Colonic mucosa (tissue), 4 donors: ENCODE measurements around the gene TMEM135. TPM values are rescaled to one million over a fixed set of nuclear protein-coding genes. Genes with fewer than 3 reads are reported as not detected.

Experiments
- DNase-seq: peaks from one replicate; pipeline ENCODE4 v3.0.0-alpha.2; 2020
- H3K27ac ChIP-seq: fragments of 200-600 bp; one replicate; pipeline ENCODE4 v1.8.0; 2021
- H3K27me3 ChIP-seq: fragments of 200-600 bp; one replicate; pipeline ENCODE4 v1.8.0; 2021
- H3K36me3 ChIP-seq: fragments of 200-600 bp; one replicate; pipeline ENCODE4 v1.8.0; 2021
- H3K4me1 ChIP-seq: fragments of 200-600 bp; one replicate; pipeline ENCODE4 v1.8.0; 2021; ENCODE audit warnings: mild to moderate bottlenecking
- H3K4me3 ChIP-seq: fragments of 200-600 bp; one replicate; pipeline ENCODE4 v1.8.0; 2021
- H3K9ac ChIP-seq, 2 donors: one replicate each; pipeline ENCODE4 v1.7.0; 2013; ENCODE audit warnings: control low read depth in 2 of 2, low read depth in 2 of 2, low read length in 2 of 2
- H3K9me3 ChIP-seq: fragments of 200-600 bp; one replicate; pipeline ENCODE4 v1.8.0; 2021
- intact Hi-C: fragments of 100-400 bp; cut with DNase I; formaldehyde crosslinking; loops from one replicate; pipeline ENCODE4 v1.14.1; 2022
- total RNA-seq, 2 donors: library from RNA; stranded (reverse); fragmentation: NEBNext Ultra II Directional in 1 of 2; extraction: Animal tissue kit (Norgen Biotek cat#: 25700) in 1 of 2; gene quantifications; one replicate each; pipeline ENCODE4 v1.2.1, GENCODE V29; 2021
- TF ChIP-seq, protein P1 (sequence below): fragments of 200-600 bp; IDR thresholded peaks from one replicate; pipeline ENCODE4 v1.8.0; 2022; ENCODE audit warnings: antibody characterized with exemption, mild to moderate bottlenecking
- donor health status: healthy.
- donor health status: DM: no; HTN: no; CAD: no.
- donor health status: DM: no; HTN: no; CAD: no.

Gene TMEM135
- total RNA-seq, 2 donors from 2014 or later: 28.8 to 41.4 TPM

DNA sequence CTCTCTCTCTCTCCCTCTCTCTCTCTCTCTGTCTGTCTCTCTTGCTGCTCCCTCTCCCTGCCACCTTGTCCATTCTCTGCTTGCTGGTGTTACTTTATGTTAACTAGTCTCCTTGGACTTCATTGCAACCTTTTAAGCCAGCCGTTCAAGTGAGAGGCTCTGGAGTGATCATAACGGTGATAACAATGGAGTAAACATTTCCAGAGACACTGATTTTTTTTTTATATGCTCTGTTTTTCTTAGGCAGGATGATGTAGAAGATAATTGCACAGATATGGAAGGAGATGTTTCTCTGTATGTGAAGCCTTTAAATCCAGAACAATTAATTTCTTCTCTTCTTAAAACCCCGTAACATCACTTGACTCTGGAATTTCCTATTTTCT lies 287.7 kb downstream of the TMEM135 start:
- no peak overlapping the region for H3K27ac ChIP-seq
- intact Hi-C loops: no loop called here
- no peak for DNase-seq
- H3K4me3 ChIP-seq: no peak overlapping the region
- TF ChIP-seq, protein P1, sequence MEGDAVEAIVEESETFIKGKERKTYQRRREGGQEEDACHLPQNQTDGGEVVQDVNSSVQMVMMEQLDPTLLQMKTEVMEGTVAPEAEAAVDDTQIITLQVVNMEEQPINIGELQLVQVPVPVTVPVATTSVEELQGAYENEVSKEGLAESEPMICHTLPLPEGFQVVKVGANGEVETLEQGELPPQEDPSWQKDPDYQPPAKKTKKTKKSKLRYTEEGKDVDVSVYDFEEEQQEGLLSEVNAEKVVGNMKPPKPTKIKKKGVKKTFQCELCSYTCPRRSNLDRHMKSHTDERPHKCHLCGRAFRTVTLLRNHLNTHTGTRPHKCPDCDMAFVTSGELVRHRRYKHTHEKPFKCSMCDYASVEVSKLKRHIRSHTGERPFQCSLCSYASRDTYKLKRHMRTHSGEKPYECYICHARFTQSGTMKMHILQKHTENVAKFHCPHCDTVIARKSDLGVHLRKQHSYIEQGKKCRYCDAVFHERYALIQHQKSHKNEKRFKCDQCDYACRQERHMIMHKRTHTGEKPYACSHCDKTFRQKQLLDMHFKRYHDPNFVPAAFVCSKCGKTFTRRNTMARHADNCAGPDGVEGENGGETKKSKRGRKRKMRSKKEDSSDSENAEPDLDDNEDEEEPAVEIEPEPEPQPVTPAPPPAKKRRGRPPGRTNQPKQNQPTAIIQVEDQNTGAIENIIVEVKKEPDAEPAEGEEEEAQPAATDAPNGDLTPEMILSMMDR: no peak
- H3K9me3 ChIP-seq: no peaks in the 10 kb centered on the region
- H3K27me3 ChIP-seq: no peaks in the 10 kb centered on the region
- no peak overlapping the region for H3K9ac ChIP-seq
- no peaks in the 10 kb centered on the region for H3K36me3 ChIP-seq
- no peaks in the 10 kb centered on the region for H3K4me1 ChIP-seq

DNA sequence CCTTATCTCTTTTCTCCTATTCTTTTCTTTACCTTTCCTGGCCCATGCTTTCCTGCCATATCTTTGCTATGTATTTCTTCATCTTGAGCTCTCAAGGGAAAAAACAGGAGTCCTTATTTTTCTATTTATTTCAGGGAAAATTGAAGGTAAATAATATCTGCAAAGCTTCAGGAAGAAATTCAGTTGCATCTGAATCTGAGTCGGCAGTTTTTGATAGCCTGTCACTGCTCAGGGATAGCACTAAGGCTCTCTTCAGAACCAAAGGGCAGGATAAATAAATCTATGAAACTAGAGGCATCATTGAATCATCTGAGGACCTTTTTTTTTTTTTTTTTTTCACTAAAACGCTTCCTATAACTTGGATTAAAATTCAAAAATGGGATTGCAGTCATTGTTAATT lies 288.9 kb downstream of the TMEM135 start:
- Histone ChIP-seq H3K27ac (no peak overlapping the region), H3K4me3 (no peak overlapping the region), H3K9me3 (no peaks in the 10 kb centered on the region), H3K4me1 (no peaks in the 10 kb centered on the region), H3K36me3 (no peaks in the 10 kb centered on the region), H3K9ac (no peak overlapping the region), H3K27me3 (no peaks in the 10 kb centered on the region)
- TF ChIP-seq, protein P1: no peak
- no peak for DNase-seq
- intact Hi-C loops: no loop called here

DNA sequence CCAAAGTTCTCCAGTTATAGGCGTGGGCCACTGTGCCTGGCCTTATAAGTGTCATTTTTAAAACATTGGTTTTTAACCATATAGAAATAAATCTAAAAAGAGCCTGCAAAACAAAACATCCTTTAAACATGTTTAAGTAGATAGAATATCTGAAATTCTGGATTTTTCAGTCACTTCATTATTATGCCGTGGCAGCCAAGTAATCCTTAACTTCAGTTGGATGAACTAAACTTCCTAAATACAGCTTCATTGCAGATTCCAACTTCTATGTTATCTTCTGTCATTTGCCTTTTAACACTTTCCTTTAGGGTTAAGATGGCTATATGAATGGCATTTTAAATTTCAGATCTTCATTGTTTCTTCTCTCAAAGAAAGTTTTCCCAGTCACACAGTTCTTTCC lies 291.4 kb downstream of the TMEM135 start:
- H3K4me1 ChIP-seq: no peaks in the 10 kb centered on the region
- DNase-seq: no peak
- no peak overlapping the region for H3K9ac ChIP-seq
- H3K4me3 ChIP-seq: no peak overlapping the region
- TF ChIP-seq, protein P1: no peak
- intact Hi-C loops: no loop called here
- H3K27ac ChIP-seq: no peak overlapping the region
- no peaks in the 10 kb centered on the region for H3K36me3 ChIP-seq
- no peaks in the 10 kb centered on the region for H3K27me3 ChIP-seq
- H3K9me3 ChIP-seq: no peaks in the 10 kb centered on the region

DNA sequence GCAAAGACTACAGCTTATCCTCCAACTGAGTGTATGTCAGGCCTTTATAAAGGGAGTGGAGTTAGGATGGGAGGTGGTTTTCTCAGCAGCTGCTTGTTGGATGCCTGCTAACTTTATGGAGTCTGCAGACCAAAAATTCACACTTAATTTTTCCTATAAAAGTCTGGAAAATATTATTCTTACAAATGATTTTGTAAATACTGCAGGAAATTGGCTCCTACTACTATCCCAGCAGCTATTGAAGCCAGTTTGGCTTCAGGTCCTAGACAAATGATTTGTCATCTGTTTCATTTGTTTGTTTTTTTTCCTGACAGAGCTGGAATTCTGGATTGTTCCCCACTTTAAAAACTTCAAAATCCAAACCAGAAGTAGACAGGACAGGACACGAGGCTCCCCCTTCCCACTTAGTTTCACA lies 292.5 kb downstream of the TMEM135 start:
- H3K4me3 ChIP-seq: no peak overlapping the region
- no peak overlapping the region for H3K9ac ChIP-seq
- no peaks in the 10 kb centered on the region for H3K36me3 ChIP-seq
- no peak for DNase-seq
- no peaks in the 10 kb centered on the region for H3K9me3 ChIP-seq
- TF ChIP-seq, protein P1: no peak
- intact Hi-C loops: no loop called here
- no peak overlapping the region for H3K27ac ChIP-seq
- no peaks in the 10 kb centered on the region for H3K4me1 ChIP-seq
- H3K27me3 ChIP-seq: no peaks in the 10 kb centered on the region

DNA sequence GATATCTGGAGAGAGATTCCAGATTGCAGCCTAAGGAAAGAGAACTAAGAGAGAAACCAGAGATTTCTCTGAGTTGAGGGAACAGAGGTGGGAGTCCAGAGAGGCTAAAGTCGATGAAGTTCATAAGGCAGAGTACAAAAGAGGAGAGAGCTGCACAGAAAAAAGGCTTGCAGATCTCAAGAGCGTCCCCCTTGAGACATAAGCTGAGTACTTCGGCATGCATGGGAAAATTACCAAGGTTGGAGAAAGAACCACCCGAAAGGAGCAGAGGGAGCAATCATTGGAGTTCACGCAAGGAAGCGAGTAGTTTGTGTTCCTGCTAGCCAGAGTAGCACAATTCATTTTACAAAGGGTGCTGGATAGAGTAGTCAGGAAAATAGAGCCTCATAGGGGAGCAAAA lies 293.5 kb downstream of the TMEM135 start:
- Histone ChIP-seq H3K4me1 (no peaks in the 10 kb centered on the region), H3K27ac (no peak overlapping the region), H3K27me3 (no peaks in the 10 kb centered on the region), H3K9ac (no peak overlapping the region), H3K4me3 (no peak overlapping the region), H3K9me3 (no peaks in the 10 kb centered on the region), H3K36me3 (no peaks in the 10 kb centered on the region)
- TF ChIP-seq, protein P1: no peak
- no peak for DNase-seq
- intact Hi-C loops: no loop called here
